ENCODE measurements around the gene ASXL2.

Gene ASXL2

GRCh38 chr2:25824216-25824615, 54.1 kb downstream of the ASXL2 start:
- no peak overlapping the region for H3K4me3 ChIP-seq (ENCODE audit: control insufficient read depth, low read depth, low read length)
- no peak for DNase-seq (ENCODE audit: low read depth)
- TF ChIP-seq, protein P1, sequence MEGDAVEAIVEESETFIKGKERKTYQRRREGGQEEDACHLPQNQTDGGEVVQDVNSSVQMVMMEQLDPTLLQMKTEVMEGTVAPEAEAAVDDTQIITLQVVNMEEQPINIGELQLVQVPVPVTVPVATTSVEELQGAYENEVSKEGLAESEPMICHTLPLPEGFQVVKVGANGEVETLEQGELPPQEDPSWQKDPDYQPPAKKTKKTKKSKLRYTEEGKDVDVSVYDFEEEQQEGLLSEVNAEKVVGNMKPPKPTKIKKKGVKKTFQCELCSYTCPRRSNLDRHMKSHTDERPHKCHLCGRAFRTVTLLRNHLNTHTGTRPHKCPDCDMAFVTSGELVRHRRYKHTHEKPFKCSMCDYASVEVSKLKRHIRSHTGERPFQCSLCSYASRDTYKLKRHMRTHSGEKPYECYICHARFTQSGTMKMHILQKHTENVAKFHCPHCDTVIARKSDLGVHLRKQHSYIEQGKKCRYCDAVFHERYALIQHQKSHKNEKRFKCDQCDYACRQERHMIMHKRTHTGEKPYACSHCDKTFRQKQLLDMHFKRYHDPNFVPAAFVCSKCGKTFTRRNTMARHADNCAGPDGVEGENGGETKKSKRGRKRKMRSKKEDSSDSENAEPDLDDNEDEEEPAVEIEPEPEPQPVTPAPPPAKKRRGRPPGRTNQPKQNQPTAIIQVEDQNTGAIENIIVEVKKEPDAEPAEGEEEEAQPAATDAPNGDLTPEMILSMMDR (conservative IDR thresholded peaks at IDR 0.05; ENCODE audit: control insufficient read depth, insufficient read depth, low read depth, low read length), result no peak

DNA sequence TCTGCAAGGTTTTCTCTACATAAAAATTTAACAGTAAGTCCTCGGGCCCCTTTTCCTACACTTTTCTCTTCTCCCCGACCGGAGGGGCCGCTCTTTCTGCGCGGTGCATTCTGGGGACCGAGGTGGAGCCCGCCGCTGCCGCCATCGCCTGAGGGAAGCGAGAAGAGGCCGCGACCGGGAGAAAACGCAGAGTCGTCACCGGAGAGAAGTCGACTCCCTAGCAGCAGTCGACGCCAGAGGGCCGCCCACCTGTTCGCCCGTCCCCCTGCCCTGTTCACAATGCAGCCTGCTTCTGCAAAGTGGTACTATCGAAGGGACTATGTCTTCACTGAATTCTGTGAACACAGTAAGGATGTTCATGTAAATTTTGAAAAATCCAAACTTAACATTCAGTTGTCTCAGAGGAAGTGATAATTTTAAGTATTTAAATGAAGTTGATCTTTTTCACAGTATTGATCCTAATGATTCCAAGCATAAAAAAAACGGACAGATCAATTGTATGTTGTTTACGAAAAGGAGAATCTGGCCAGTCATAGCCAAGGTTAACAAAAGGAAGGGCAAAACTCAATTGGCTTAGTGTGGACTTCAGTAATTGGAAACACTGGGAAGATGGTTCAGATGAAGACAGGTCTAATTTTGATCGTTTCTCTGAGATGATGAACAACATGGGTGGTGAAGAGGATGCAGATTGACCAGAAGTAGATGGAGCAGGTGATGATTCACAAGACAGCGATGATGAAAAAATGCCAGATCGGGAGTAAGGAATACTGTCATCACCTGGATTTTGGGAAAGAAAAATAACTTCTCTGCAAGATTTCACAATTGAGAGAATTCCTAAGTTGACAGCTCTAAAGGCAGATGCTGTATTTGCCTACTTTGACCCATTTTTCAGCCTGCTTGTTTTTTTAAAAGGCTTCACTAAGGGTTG, 55.8 kb downstream of the ASXL2 start:
- peak overlapping the region; percentile 30 for H3K4me3 ChIP-seq (ENCODE audit: control insufficient read depth, low read depth, low read length)
- TF ChIP-seq, protein P1 (conservative IDR thresholded peaks at IDR 0.05; ENCODE audit: control insufficient read depth, insufficient read depth, low read depth, low read length), result no peak
- peak; percentile 56 for DNase-seq (ENCODE audit: low read depth)

GRCh38 chr2:25821225-25822056, 56.8 kb downstream of the ASXL2 start:
- peak; percentile 86 for DNase-seq (ENCODE audit: low read depth)
- H3K4me3 ChIP-seq (ENCODE audit: control insufficient read depth, low read depth, low read length), result no peak overlapping the region
- TF ChIP-seq, protein P1 (conservative IDR thresholded peaks at IDR 0.05; ENCODE audit: control insufficient read depth, insufficient read depth, low read depth, low read length), result no peak

DNA sequence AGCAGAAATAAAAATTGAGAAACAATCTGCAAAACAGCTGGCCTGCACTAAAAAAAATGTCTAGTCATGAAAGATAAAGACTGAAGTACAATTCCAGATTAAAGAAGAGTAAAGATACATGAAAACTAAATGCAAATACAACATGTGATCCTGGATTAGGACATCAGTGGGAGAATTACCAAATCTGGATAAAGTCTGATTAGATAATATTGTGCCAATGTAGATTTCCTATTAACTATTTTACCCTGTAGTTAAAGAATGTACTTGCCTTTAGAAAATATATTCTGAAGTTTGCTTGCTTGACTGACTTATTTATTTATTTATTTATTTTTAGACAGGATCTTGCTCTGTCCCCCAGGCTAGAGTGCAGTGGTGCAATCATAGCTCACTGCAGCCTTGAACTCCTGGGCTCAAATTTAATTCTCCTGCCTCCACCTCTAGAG, 58.7 kb downstream of the ASXL2 start:
- DNase-seq (ENCODE audit: low read depth), result no peak
- no peak overlapping the region for H3K4me3 ChIP-seq (ENCODE audit: control insufficient read depth, low read depth, low read length)
- TF ChIP-seq, protein P1 (conservative IDR thresholded peaks at IDR 0.05; ENCODE audit: control insufficient read depth, insufficient read depth, low read depth, low read length), result no peak

GRCh38 chr2:25817630-25818029, 60.7 kb downstream of the ASXL2 start:
- H3K4me3 ChIP-seq (ENCODE audit: control insufficient read depth, low read depth, low read length), result no peak overlapping the region
- TF ChIP-seq, protein P1 (conservative IDR thresholded peaks at IDR 0.05; ENCODE audit: control insufficient read depth, insufficient read depth, low read depth, low read length), result no peak
- no peak for DNase-seq (ENCODE audit: low read depth)

DNA sequence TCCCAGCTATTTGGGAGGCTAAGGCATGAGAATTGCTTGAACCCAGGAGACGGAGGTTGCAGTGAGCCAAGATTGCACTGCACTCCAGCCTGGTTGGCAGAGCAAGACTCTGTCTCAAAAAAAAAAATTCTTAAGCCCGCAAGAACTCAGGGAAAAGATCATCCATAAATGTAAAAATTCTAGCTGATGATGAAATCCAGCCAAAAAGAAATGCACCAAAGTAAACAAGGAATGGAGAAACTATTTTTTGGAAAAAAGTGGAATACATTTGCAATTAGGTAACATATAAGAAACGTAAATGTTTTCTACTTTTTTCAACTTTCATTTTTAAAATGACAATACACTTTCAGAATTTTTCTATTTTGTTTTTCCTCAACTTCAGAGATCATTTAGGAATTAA, 61.3 kb downstream of the ASXL2 start:
- TF ChIP-seq, protein P1 (conservative IDR thresholded peaks at IDR 0.05; ENCODE audit: control insufficient read depth, insufficient read depth, low read depth, low read length), result no peak
- no peak for DNase-seq (ENCODE audit: low read depth)
- no peak overlapping the region for H3K4me3 ChIP-seq (ENCODE audit: control insufficient read depth, low read depth, low read length)
